Gastroesophageal sphincter (tissue), 3 donors: ENCODE results near the gene PCNA.

Source experiments
- CTCF ChIP-seq, 4 experiments: fragments of 200-600 bp in 2 of 4; fragments of 450-650 bp in 2 of 4; sonication (generic) in 1 of 4; IDR thresholded peaks; one replicate each; pipeline ENCODE4 v1.5.1; 2017 to 2019; ENCODE audit warnings: antibody characterized with exemption in 4 of 4, mild to moderate bottlenecking in 2 of 4, moderate library complexity in 2 of 4
- EP300 ChIP-seq: sonication (generic); formaldehyde crosslinking; IDR thresholded peaks from one replicate; pipeline ENCODE4 v1.6.1; 2017; ENCODE audit warnings: antibody characterized with exemption, mild to moderate bottlenecking
- POLR2A ChIP-seq, 2 donors: fragments of 450-650 bp; IDR thresholded peaks; one replicate each; pipeline ENCODE4 v1.6.1; 2017; ENCODE audit warnings: antibody characterized with exemption in 2 of 2, mild to moderate bottlenecking in 2 of 2, moderate library complexity in 1 of 2
- POLR2AphosphoS5 ChIP-seq: sonication (generic); formaldehyde crosslinking; IDR thresholded peaks from one replicate; pipeline ENCODE4 v1.6.1; 2017; ENCODE audit warnings: antibody characterized with exemption

- TF ChIP-seq CTCF (IDR thresholded peaks at IDR 0.05) (no peak), POLR2A (IDR thresholded peaks at IDR 0.05) (no peak), POLR2AphosphoS5 (no peak), EP300 (no peak)
These were observed 41.1 kb upstream of the PCNA start for GRCh38 chr20:5160882-5161281.
